Upper lobe of right lung (tissue), 1 donor: ENCODE measurements around the gene FRK. TPM values are rescaled to one million over a fixed set of nuclear protein-coding genes. Genes with fewer than 3 reads are reported as not detected.

ENCODE experiments used
- ATAC-seq: fragments of 200-7000 bp; cut with Tn5 transposase; one replicate; pipeline ENCODE4 v1.9.1; 2020; ENCODE audit warnings: mild to moderate bottlenecking, moderate library complexity
- DNase-seq: peaks from one replicate; pipeline ENCODE4 v3.0.0-alpha.2; 2020
- H3K27ac ChIP-seq: fragments of 200-600 bp; one replicate; pipeline ENCODE4 v1.8.0; 2022
- H3K27me3 ChIP-seq: fragments of 200-600 bp; one replicate; pipeline ENCODE4 v1.8.0; 2022; ENCODE audit warnings: mild to moderate bottlenecking
- H3K36me3 ChIP-seq: fragments of 200-600 bp; one replicate; pipeline ENCODE4 v1.8.0; 2022
- H3K4me1 ChIP-seq: fragments of 200-600 bp; one replicate; pipeline ENCODE4 v1.8.0; 2022
- H3K4me3 ChIP-seq: fragments of 200-600 bp; one replicate; pipeline ENCODE4 v1.8.0; 2022; ENCODE audit warnings: mild to moderate bottlenecking
- H3K9me3 ChIP-seq: fragments of 200-600 bp; one replicate; pipeline ENCODE4 v1.8.0; 2022
- CTCF ChIP-seq: fragments of 200-600 bp; IDR thresholded peaks from one replicate; pipeline ENCODE4 v1.8.0; 2022; ENCODE audit warnings: antibody characterized with exemption
- intact Hi-C: fragments of 100-400 bp; cut with DNase I; formaldehyde crosslinking; loops from one replicate; pipeline ENCODE4 v1.11.0; 2022
- total RNA-seq: library from RNA; stranded (reverse); fragmentation: NEBNext Ultra II Directional; extraction: Animal tissue kit (Norgen Biotek cat#: 25700); gene quantifications from one replicate; pipeline ENCODE4 v1.2.1, GENCODE V29; 2021
- donor health status: DM: no; HTN: yes; CAD: no; lungs with severe emphysema.

Gene FRK
- total RNA-seq, 1 donor from 2014 or later = 7.2 TPM

DNA sequence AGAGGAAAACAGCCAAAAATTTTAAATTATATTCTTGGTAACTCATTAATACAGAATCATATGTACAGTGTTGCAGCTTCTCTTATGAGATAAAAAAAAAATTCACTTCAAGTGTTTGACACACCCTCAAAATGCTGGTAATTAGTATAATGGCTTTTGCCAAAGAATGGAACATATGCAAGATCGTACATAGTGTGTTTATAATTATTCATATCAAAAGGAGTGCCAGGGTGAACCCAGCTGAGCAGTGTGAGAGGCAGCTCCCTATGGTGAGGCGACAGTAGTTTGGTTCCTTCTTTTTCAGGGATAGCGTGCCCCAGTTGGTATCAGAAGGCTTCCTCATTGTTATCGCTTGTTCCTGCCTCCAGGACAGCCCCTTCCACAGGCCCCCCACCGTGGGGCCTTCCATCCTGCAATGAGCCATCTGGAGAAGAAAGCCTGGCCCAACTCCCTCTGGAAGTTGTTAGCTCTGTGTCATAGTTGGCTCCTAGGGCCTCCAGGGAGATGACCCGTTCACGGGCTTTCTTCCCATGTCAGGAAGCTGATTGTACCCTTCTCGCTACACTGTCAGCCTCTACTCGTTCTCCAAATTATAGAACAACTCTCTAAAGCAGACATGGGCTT is 150.7 kb downstream of the FRK start:
- no peak for ATAC-seq
- no peak for DNase-seq
- no peak for TF ChIP-seq CTCF
- H3K27me3 ChIP-seq = no peaks in the 10 kb centered on the region
- H3K4me1 ChIP-seq = no peaks in the 10 kb centered on the region
- H3K4me3 ChIP-seq = no peak overlapping the region
- H3K36me3 ChIP-seq = no peaks in the 10 kb centered on the region
- H3K27ac ChIP-seq = no peak overlapping the region
- no peaks in the 10 kb centered on the region for H3K9me3 ChIP-seq
- intact Hi-C loops = no loop called here

- Histone ChIP-seq H3K4me1 (no peaks in the 10 kb centered on the region), H3K4me3 (no peak overlapping the region), H3K27ac (no peak overlapping the region), H3K27me3 (no peaks in the 10 kb centered on the region), H3K9me3 (no peaks in the 10 kb centered on the region), H3K36me3 (no peaks in the 10 kb centered on the region)
- intact Hi-C loops = no loop called here
- no peak for TF ChIP-seq CTCF
- no peak for DNase-seq
- ATAC-seq = no peak
These were observed 151.7 kb downstream of the FRK start for GRCh38 chr6:115908906-115909559.

DNA sequence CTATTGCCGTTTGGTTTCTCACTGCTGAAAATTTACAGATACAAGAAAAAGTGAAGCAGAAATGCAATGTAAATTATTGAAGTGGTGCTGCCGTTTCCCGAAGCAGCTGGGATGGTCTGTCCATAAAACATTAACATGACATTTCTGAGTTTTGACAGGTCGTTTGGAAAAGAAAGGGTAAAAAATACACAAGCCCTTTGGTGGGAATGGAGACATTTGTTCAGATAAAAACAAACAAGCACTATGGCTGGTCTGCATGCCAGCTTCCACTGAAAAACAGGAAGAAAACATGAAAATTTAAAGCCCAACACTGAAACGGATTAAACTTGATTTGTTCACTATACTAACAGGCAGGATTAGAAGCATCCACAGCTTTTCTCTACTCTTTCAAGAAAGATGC is 155.2 kb downstream of the FRK start:
- Histone ChIP-seq H3K4me3 (no peak overlapping the region), H3K9me3 (no peaks in the 10 kb centered on the region), H3K27ac (no peak overlapping the region), H3K27me3 (no peaks in the 10 kb centered on the region), H3K4me1 (no peaks in the 10 kb centered on the region), H3K36me3 (no peaks in the 10 kb centered on the region)
- intact Hi-C loops = no loop called here
- ATAC-seq (no peak), DNase-seq (no peak)
- TF ChIP-seq CTCF = no peak

- H3K27me3 ChIP-seq = no peaks in the 10 kb centered on the region
- no peaks in the 10 kb centered on the region for H3K4me1 ChIP-seq
- intact Hi-C loops = no loop called here
- DNase-seq = no peak
- H3K27ac ChIP-seq = no peak overlapping the region
- no peaks in the 10 kb centered on the region for H3K9me3 ChIP-seq
- TF ChIP-seq CTCF = no peak
- ATAC-seq = no peak
- no peak overlapping the region for H3K4me3 ChIP-seq
- H3K36me3 ChIP-seq = no peaks in the 10 kb centered on the region
These were observed 158.3 kb downstream of the FRK start for GRCh38 chr6:115902436-115902835.

GRCh38 chr6:115901896-115902295 is 158.8 kb downstream of the FRK start:
- ATAC-seq (no peak), DNase-seq (no peak)
- H3K4me1 ChIP-seq = no peaks in the 10 kb centered on the region
- no peak overlapping the region for H3K4me3 ChIP-seq
- intact Hi-C loops = no loop called here
- no peak overlapping the region for H3K27ac ChIP-seq
- no peaks in the 10 kb centered on the region for H3K27me3 ChIP-seq
- H3K9me3 ChIP-seq = no peaks in the 10 kb centered on the region
- TF ChIP-seq CTCF = no peak
- H3K36me3 ChIP-seq = no peaks in the 10 kb centered on the region
